NCI-H69 (cell line): ENCODE measurements around the gene LRRC8D.
"Not testable (repeated sequence)": the region's sequence is repeated elsewhere in the genome, so short reads cannot be mapped to it uniquely, and the experiment has no call there.

ENCODE experiments used
- DNase-seq: peaks from one replicate; lab custom pipeline; 2025; lab: John Stamatoyannopoulos, UW

The LRRC8D gene

DNA sequence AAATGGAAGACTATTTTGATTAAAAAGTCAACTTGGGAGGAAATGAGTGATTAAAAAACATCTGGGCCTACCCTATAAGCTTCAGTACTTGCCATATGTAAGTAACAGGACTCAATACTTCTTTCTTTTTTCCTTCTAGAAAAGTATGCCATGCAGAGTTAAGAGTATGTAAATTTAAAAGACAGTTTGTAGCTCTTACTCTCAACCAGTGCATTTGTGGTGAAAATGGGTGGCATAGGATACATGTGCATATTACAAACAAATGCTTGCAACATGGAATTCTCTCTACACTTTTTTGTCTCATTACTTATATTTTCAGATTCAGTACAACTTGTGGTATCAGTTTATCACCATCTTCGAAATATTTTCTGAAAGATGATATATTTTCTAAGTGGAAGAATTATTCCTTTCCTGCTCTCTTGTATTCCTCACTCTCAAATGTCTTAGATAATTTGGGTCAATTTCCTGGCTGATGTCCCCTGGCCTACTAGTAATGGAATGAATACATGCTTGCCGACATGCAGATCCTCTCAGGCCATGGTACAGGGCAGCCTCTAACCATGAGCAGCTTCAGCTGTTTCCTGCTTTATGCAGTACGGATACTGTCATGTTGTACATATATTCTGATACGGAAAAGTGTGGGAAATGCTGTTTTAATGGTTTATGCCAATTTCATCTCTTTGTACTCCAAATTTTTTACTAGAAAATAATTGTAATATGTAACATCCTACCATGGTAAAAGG lies 92.7 kb downstream of the LRRC8D start:
- no peak for DNase-seq

DNA sequence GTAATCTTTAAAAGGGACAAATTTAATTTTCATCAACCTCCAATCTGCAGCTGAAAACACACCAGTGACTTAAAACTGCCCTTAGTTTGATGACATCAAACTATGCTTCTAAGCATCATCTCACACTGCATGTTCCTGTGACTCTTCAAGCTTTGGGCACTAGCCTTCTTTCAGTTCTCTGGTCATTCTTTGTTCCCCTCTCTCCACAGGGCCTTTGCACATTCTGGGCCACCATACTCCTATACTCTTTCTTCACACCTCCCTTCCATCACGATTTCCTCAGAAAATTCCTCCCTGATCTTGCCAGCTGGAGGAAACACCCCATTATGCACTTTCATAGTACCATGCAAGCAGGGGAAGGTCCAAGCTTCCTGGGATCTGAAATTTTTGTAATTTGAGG lies 96.5 kb downstream of the LRRC8D start:
- DNase-seq: no peak

DNA sequence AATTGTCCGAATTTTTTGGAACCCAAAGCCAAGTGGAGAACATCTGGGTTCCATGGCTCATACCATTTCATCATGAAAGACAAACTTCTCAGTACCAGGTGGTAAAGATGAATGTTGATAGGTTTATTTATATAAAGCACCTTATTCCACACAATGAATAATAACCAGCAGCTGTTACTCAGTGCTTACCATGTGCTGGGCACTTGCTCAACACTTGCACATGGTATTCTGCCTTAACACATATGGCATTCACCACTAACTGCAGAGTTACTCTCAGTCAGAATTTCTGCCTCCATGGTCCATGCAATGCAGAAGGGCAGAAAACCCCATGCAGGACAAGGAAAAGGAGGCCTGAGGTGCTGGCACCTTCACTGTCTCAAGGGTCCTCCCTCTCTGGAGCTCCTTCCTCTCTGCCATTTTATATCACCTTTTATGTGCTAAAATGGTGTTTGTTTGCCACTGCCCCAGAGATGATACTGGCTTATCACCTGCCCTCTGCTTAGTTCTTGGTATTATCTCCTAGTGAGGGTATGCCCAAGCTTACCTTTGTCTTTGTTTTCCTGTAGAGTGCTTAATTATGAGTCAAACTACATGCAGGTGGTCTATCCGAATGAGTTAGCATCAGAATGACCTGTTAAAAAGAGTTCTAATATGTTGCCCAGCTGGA lies 97.4 kb downstream of the LRRC8D start:
- peak; percentile 5 for DNase-seq

DNA sequence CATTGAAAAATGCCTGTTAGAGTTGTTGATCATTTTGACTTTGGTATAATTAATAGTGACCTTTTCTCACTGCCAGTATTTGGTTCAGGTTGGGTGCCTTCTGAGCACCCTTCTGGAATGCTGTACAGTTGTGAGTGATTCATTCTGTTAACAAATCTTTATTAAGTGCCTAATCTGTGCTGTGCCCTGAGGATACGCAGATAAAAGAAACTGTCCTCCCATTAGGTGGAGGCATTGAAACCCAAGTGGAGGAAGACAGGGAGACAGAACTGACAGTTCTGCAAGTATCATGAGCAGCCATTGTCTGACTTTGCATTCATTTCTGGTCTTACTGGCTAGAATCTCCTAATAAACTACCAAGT lies 97.9 kb downstream of the LRRC8D start:
- no peak for DNase-seq

DNA sequence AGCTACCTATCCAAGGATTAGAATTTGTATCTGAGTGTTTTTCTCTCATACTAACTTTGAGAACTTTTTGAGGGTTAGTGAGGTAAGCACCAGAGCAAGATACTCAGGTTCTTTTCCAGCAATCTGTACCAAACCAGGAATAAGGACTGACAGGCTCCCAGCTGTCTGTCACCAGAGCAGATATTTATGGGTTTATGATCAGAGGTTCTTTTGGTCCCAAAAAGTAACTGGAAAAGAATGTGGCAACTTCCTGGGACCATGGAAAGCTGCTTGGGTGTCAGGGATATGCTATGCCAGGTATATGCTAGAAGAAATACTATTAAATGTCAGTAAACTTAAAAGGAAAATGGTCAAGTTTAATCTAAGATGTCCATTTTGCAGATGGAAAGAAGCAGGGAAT lies 98.3 kb downstream of the LRRC8D start:
- DNase-seq: no peak

DNA sequence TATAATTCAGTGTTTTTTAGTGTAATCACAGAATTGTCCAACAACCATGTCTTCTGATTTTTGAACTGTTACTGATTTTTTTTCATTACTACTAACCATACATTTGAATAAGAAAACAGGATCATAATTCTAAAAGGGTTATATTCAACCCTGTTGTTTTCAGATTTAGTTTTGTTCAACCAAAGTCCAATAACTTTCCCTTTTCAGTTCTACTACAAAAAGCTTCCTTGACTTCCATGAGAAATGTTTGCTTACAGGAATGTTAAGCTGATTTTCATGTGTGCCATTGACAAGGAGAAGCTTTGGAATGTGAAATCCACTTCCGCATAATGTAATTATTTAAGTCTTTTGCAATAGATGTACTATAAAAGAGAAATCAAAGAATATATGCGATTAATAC lies 102.1 kb downstream of the LRRC8D start:
- no peak for DNase-seq

DNA sequence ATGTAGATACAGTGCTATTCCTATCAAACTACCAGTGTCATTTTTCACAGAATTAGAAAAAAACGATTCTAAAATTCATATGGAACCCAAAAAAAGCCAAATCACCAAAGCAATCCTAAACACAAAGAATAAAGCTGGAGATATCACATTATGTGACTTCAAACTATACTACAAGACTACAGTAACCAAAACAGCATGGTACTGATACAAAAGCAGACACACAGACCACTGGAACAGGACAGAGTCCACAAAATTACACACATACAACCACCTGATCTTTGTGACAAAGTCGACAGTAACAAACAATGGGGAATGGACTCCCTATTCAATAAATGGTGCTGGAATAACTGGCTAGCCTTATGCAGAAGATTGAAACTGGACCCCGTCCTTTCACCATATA lies 102.7 kb downstream of the LRRC8D start:
- no peak for DNase-seq

DNA sequence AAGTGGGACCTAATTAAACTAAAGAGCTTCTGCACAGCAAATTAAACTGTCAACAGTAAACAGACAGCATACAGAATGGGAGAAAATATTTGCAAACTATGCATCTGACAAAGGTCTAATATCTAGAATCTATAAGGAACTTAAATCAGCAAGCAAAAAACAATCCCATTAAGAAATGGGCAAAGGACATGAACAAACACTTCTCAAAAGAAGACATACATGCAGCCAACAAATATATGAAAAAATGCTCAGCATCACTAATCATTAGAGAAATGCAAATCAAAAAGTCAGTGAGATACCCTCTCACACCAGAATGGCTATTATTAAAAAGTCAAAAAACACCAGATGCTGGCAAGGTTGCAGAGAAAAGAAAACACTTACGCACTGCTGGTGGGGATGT lies 103.2 kb downstream of the LRRC8D start:
- not testable (repeated sequence) for DNase-seq

DNA sequence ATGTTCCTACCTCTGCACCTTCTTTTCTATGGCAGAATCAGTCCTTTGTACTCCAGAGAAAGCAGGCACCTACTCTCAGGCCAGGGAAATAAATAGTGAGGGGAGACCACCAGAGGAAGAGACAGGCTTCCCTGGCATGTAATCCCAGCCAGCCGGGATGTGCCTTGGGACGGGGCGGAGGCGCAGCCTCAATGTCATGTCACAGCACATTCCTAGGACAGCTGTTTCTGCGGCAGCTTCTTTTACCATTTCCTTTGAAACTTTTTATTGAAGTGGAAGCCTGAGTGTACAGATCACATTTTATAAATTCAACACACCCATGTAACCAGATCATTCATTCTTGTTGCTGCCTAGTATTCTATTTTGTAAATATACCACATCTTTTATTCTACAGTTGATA lies 106.2 kb downstream of the LRRC8D start:
- no peak for DNase-seq

DNA sequence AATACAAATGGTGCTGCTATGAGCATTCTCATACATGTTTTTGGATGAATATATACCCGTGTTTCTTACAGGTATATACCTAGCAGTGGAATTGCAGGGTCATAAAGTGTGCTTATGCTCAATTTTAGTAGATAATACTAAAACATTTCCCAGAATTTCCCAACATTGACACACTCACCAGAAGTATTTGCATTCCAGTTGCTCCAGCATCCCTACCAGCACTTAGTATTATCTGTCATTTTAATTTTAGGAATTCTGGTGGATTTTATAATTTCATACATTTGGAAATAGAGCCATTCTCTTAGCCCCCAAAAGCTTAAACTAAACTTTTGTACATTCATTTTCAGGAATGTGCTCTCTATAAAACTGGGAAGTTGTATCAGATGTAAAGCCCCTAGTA lies 106.6 kb downstream of the LRRC8D start:
- no peak for DNase-seq

DNA sequence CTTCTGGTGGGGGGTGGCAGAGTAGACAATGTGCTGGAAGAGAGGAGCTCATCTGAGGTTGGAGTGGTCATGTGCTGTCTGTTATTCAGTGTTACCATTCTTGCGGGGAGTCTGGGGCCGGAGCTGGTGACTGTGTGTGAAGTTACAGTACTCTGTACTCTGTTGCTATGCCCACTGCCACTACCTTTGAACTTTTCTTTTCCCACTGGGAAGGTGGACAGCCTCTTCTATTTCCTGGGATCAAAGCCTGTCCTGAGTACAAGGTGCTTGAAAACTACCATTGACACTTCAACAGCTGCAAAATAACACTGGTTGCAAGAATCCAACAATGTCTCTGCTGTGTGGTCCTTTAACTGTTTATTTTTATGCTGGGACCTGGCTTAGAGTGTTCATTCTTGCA lies 107.7 kb downstream of the LRRC8D start:
- no peak for DNase-seq

DNA sequence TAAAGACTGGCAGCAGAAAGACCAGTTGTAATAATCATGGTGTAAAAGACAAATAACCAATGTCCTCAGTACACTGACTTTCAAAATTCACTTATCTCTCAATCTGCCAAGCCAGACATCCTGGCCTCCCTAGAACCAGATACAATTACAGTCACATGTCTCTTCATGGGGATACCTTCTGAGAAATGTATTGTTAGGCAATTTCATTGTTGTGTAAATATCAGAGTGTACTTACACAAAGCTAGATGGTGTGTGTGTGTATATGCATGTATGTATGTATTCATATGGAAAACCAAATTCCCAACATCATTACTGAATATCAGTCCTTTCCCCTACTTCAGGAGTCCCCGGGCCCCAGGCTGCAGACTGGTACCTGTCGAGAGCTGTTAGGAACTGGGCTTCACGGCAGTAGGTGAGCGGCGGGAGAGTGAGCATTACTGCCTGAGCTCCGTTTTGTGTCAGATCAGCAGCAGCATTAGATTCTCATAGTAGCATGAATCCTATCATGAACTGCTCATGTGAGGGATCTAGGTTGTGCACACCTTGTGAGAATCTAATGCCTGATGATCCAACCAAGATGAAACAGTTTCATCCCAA lies 108.7 kb downstream of the LRRC8D start:
- DNase-seq: no peak

DNA sequence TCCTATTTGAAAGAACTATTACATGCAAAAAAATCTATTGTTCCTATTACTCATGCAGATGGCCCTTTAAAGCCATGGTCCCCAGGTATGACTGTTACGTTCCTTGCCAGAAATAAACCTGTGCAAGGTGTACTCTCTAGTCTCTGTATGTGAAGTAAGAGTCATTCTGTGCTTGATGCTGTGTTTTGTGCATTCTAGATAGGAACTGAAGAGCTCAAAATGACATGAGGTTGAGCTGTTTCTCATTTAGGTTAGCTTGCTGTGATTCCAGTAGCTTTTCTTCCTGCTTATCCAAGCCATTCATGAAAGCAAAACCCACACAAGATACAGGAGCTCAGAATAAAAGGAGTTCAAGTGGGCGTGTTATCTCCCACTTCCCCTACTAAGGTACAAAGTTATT lies 109.7 kb downstream of the LRRC8D start:
- no peak for DNase-seq

DNA sequence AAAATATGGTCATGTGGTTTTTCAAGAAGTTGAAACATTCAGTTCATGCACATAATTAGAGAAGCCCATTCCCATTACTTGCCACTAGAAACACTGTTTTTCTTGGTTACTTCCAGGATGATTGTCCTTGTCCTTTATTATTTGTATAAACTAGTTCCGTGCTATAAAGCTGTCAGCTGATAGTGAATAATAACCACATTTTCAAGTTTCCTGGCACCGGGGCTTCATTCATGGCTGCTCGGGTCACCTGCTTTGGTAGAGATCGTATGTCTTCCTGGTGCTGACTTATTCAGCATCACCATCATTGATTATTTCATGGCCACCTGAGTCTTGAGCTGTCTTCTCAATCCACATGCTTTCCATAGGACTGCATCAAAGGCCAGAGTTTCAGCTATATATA lies 111.1 kb downstream of the LRRC8D start:
- DNase-seq: peak; percentile 4

DNA sequence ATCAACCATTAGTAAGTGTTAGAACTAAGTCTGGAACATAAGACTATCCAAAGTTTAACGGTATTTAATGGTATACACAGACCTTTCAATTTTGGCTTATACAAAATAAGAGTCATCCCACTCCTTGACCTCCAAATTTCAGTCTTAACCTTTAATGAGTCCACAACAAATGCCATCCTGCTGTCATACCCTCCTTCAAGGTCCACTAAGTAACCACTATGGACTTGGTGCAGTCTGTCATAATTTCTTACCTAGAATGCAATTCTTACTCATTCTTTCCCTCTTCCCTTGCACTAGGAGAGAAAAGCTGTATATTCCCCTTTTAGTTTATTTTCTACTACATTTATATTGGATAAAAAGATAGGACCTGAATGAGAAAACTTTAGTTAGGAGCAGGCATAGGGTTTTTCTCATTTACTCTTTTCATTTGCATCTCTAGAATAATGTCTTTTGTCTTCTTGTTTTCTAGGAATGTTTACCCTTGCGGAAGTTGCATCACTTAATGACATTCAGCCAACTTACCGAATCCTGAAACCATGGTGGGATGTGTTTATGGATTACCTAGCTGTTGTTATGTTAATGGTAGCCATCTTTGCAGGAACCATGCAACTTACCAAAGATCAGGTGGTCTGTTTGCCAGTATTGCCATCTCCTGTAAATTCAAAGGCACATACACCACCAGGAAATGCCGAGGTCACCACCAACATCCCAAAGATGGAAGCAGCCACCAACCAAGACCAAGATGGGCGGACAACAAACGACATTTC lies 111.9 kb downstream of the LRRC8D start:
- DNase-seq: no peak

DNA sequence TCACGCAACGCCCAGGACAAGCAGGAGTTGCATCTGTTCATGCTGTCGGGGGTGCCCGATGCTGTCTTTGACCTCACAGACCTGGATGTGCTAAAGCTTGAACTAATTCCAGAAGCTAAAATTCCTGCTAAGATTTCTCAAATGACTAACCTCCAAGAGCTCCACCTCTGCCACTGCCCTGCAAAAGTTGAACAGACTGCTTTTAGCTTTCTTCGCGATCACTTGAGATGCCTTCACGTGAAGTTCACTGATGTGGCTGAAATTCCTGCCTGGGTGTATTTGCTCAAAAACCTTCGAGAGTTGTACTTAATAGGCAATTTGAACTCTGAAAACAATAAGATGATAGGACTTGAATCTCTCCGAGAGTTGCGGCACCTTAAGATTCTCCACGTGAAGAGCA lies 113.6 kb downstream of the LRRC8D start:
- no peak for DNase-seq

DNA sequence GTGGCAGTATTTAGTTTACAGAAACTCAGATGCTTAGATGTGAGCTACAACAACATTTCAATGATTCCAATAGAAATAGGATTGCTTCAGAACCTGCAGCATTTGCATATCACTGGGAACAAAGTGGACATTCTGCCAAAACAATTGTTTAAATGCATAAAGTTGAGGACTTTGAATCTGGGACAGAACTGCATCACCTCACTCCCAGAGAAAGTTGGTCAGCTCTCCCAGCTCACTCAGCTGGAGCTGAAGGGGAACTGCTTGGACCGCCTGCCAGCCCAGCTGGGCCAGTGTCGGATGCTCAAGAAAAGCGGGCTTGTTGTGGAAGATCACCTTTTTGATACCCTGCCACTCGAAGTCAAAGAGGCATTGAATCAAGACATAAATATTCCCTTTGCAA lies 114.4 kb downstream of the LRRC8D start:
- no peak for DNase-seq

DNA sequence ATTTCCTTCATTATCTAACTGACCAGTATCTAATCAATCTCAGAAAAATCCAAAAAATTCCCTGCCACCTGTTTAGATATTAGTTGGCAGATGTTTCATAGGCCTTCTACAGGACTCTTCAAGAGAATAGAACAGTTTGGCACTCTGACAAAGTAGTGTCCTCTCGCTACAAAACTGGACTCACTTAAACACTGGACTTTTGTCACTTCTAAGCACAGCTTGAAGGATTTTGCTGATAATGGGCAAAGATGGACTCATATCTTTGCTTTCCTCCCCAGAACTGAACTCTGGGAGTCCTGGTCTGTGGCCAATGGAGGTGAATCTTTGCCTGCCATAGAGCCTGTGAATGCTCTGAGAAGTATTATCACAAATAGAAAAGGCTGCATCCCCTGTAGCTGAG lies 115.9 kb downstream of the LRRC8D start:
- no peak for DNase-seq

DNA sequence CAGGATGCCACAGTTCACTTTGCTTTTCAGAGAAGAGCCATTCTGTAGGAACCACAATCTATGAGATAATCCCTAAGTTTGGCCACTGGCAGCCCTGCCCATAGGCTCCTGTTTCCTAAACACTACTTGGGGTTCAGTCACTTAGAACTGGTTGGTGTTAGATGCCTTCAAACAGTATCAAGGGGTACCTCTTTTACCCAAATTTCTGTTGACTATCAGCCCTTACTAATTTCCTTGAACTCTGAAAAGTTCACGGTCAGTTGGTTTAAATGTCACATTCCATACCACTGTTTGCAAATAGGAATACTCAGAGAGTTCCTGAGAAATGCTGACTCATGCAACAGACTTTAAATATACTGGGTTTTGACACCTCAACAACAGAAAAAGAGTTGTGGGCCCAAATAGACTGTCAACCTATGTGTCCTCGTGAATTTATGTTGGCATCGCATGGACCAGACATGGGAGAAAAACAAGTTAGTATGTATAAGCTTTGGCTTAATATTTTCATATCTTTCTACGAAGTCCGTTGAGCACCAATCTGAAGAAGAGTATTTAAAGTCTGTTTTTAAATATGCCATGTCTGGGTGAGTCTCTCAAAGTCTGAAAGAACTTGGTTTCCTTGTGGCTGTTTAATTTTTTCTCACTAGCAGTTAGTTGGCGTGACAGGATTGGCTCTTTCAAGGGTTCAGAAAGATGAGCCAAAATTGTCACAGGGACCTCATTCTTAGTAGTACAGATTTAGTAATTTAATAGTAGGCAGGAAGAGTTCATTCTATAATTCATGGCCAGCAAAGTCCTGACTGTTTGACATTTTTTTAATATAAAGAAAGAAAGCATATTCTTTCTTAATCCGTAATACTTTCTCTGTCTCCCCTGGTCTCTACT lies 117.6 kb downstream of the LRRC8D start:
- DNase-seq: no peak

DNA sequence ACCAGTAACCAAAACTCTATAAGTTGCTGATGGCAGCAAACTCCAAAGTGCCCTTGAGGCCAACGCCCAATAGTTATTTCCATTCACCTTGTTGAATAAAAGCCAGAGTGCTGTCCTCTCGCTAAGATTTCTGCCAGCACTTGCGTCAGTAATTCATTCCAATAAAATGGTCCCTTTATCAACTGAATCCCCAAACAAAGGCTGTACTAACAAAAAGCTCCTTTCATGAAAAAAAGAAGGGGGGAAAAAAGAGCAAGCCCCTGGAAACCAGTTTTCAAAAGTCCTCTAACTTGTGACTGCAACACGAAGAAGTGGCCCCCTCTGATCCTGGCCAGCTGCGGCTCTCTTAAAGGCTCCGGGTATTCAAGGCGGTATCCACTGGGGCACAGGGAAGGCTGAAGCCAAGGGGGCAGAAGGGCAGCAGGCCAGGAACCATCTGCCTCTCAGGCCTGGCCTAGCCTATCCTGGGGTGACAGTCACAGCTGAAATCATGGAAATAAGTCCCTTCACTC lies 118.3 kb downstream of the LRRC8D start:
- no peak for DNase-seq

DNA sequence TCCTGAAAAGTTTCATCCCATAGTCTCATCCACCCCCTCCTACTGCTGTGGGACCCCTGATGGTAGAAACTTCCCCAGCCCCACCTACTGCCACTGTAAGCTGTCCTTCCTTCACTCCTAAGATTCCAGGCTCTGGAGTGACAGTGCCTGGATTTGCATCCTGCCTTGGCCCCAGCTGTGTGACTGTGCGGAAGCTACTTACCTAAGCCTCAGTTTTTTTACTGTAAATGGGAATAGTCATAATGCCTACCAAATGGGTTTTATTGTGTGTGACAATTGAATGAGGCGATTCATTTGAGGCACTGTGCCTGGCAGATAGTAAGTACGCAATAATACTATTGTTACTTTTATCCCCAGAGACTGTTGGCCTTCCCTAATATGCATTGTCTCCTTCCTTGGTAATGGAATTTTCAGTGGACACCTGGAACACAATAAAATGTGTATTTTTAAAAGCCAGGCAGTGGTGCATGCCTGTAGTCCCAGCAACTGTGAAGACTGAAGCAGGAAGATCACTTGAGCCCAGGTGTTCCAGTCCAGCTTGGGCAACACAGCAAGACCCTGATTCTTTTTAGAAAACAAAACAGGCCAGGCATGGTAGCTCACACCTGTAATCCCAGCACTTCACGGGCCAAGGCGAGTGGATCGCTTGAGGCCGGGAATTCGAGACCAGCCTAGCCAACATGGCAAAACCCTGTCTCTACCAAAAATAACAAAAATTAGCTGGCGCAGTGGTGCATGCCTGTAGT lies 119.0 kb downstream of the LRRC8D start:
- DNase-seq: no peak
